SK-MEL-5 (cell line): Measurements from ENCODE around the gene SLC24A4. TPM values are rescaled to one million over a fixed set of nuclear protein-coding genes. Genes with fewer than 3 reads are reported as not detected.
"Not testable (repeated sequence)": the region's sequence is repeated elsewhere in the genome, so short reads cannot be mapped to it uniquely, and the experiment has no call there.

ENCODE experiments used
- DNase-seq: peaks from one replicate; pipeline ENCODE4 v3.0.0-alpha.2; 2016; ENCODE audit warnings: low read depth, low spot score
- in situ Hi-C: cut with HindIII; loops from 2 replicates; pipeline ENCODE4 v1.10.0; 2016; ENCODE audit warnings: low sequenced_read_pairs, high pct_unique_total_duplicates, low pct_unique_long_range_greater_than_20kb
- total RNA-seq: library from RNA; depleted of rRNA; stranded (reverse); fragments of >200 nt; shearing (Covaris generic); gene quantifications from 2 replicates; pipeline ENCODE4 v1.2.3, GENCODE V29; 2014

Gene SLC24A4
- total RNA-seq, 1 experiment from 2014 or later = 0.24 TPM

DNA sequence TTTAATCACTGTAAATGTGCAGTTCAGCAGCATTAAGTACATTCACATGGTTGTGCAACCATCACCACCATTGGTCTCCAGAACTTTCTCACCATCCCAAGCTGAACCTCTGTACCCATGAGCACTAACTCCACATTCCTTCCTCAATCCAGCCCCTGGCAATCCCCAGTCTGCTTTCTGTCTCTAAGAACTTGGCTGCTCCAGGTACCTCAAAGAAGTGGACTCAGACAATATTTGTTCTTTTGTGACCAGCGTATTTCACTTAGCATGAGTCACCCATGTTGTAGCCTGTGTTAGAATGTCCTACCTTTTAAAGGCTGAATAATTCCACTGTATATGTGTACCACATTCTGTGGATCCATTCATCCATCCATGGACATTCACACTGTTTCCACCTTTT lies 64.6 kb downstream of the SLC24A4 start:
- in situ Hi-C loops = no loop called here
- no peak for DNase-seq

DNA sequence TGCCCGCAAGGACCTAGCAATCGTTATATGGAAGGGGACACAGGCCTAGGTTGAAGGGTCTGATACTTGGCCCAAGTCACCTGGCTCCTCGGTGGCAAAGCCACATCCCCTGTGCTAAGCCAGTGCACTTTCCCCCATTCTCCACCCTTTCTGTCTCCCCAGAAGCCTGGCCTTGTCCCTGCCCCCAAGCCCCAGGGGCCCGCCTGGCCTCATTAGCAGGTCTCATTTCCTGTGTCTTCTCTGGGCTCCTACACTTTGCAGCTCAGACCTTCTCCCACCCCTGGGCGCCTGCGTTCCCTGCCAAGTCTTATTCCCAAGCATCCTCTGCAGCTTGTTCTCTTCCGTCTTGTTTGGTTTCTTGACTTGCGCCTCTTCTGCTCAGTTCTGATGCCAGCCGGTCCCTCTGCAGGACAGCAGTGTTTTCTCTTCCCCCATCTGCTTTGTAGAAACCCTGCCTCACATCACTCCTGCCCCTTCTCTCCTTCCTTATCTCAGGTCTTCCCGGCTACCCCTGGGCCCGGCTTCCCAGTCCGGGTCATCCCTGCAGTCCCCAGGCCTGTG lies 66.7 kb downstream of the SLC24A4 start:
- no peak for DNase-seq
- in situ Hi-C loops = no loop called here

DNA sequence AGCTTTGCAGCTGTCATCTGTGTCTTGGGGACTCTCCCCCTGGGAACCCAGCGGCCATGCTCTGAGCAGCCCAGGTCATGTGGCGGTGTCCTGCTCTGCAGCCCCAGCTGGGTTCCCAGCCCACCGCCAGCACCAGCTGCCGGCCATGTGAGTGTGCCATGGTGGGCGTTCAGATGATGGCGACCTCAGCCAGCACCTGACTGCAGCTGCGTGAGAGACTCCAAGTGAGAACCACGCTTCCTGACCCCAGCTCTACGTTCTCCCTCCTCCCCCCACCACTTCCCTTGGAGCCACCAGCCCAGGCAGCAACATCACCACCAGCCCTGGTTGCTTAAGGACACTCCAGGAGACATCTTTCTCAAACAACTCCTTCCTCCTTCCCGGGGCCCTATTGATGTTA lies 68.8 kb downstream of the SLC24A4 start:
- no peak for DNase-seq
- in situ Hi-C loops = no loop called here

DNA sequence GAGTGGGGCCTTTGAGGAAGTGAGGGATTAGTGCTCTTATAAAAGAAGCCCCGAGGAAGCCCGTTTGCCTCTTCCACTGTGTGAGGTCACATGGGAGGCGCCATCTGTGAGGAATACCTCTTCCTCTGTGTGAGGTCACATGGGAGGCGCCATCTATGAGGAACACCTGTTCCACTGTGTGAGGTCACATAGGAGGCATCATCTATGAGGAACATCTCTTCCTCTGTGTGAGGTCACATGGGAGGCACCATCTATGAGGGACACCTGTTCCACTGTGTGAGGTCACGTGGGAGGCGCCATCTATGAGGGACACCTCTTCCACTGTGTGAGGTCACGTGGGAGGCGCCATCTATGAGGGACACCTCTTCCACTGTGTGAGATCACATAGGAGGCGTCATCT lies 69.7 kb downstream of the SLC24A4 start:
- in situ Hi-C loops = no loop called here

DNA sequence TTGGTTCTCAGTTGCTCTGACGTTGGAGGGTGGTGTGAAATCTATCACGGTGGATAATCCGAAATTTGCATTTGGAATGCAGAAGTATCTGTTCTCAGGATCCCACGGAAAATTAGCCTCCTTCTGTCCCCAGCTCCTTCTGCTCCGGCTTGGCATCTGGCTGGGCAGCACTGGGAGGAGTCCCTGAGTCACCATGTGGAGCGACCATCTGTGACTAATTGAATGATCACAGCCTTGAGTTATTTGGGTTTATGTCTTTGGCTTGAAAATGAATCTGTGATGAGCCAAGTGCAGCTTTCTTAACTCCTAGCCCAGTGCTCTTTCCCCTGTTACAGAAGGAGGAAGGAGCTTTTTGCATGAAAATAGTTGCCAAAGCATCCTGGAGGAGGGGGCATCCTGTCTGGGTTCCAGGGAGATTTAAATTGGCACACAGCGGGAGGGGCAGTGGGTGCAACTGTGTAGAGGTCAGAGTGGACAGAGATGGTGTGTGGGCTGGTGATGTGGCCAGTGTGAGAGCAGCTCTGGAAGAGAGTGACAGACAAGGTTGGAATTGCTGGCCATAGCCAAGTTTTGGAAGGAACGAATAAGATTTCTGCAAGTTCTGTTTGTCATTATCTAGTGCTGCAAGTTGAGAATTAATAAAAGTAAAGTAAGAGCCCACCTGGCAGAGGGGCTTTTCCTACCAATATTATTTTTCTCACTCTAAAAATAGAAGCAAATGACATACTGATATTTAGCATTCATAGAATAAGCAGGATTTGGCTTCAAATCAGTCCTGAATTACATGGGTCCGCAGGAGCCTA lies 74.4 kb downstream of the SLC24A4 start:
- DNase-seq = no peak
- in situ Hi-C loops = no loop called here

More for the DNA sequence above, 69.7 kb downstream of the SLC24A4 start:
- DNase-seq = no peak

DNA sequence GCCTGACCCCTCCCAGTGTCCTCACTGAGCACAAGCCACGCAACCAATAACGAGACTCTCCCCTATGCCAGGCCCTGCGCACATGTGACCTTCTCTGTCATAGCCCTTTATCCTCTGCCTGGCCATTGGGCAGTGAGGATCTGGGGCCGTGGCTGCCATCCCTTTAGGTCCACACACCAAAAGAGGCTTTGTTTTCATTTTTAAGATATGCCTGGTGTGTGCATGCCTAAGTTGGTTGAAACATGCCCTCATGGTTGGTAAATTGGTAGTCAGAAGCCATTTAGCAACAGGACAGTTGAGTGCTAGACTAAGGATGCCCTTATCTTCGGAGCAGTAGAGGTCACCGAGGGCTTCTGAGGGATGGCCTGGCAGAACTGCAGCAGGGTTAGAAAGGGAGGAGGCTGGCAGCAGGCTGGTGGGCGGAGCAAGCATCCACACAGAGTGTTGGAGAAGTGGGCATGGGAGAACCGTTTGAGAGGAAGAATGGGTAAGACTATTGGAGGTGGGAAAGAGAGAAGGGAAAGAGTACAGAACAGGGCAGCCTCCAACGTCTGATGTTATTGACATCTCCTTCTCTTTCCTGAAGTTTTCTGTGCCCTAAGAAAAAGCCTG lies 75.1 kb downstream of the SLC24A4 start:
- in situ Hi-C loops = no loop called here
- no peak for DNase-seq

DNA sequence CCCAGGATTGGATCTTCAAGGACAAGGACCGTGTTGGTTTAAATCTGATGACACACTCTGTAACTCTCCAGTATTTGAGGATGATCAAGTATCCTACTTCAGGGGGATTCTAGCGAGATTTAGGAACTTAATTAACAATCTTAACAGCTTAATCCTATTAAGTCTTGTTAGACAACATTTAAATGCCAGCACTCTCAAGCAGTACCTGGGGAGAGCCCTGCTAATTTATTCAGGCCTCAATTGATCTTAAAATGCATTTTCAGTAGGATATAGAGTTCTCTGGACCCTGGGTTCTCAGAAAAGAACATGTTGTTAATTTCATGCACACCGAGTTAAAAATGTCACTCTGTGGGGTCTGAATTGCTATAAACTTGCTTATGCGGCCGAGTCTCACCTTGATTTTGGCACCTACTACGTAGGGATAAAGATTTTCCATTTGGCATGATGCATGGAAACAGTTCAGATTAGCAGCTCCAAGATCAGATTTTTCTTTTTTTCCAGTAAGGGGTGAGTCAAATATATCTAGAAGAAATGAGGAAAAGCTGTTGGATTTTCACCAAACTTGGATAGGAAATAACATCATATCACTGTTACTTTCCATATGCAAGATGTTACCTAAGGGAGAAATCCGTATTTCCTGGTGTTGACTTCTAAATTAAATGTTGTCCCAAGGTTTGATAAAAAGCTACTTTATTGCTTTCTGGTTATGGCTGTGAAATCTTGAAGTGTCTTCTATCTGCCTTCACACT lies 76.1 kb downstream of the SLC24A4 start:
- in situ Hi-C loops = no loop called here
- DNase-seq = no peak

DNA sequence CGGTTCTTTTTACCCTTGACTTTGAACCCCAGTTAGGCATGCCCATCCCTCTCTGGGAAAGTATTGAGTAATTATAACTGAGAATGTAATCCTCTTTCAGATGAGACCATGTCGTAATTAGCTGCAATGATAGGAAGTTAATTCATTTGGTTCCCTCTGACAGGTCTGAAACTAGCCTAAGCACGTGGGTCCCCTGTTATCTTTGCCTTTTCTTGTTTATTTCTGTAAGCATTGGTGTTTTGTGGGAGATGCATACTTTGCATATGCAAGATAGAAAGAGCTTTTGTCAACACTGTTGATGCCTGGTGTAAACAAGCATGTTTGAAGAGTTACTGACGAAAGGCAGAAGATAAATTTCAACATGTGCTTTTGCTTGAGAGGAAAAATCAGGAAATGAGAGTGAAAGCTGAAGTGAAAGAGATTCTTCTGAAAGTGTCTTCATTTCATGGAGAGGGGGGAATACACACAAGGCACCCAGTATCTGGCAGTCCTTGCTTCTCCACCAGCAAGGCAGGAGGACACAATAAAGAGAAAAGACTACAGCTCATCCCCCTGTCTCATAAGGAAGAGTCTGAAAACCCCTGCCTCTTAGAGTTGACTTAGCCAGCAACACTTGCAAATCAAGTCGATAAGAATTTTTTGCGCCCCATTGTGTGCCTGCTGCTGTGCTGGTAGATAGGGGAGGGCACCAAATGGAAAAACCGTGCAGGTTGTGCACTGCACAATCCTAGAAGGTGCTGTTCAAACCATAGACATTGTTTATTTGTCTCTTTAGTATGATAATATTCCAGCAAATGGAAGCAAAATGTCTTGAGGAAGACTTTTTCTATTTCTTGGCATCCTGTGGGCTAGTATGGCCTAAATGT lies 77.8 kb downstream of the SLC24A4 start:
- in situ Hi-C loops = no loop called here
- no peak for DNase-seq

DNA sequence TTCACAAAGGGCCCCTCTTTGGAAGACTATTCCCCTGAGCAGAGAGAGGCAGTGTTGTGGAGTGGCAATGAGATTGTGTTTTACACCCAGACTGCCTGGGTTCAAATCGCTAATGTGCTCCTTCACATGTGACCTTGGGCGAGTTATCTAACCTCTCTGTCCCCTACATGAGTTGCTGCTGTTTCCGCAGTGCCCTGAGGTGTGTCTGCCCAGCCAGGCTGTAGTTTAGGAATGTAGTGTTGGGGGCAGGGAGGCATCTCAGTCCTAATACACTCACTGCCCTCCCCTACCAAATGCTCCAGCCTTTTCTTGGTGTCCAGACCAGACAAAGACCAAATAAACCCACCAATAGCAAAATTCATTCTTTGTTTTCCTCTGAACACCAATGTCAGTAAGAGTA lies 78.6 kb downstream of the SLC24A4 start:
- in situ Hi-C loops = no loop called here
- no peak for DNase-seq

DNA sequence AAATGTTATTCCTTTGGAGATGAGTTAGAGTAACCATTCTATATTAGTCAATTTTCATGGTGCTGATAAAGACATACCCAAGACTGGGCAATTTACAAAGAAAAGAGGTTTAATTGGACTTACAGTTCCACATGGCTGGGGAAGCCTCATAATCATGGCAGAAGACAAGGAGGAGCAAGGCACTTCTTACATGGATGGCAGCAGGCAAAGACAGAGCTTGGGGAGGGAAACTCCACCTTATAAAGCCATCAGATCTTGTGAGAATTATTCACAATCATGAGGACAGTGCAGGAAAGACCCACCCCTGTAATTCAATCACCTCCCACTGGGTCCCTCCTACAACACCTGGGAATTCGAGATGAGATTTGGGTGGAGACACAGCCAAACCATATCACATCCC lies 79.5 kb downstream of the SLC24A4 start:
- in situ Hi-C loops, DNase-seq: not testable (repeated sequence)

DNA sequence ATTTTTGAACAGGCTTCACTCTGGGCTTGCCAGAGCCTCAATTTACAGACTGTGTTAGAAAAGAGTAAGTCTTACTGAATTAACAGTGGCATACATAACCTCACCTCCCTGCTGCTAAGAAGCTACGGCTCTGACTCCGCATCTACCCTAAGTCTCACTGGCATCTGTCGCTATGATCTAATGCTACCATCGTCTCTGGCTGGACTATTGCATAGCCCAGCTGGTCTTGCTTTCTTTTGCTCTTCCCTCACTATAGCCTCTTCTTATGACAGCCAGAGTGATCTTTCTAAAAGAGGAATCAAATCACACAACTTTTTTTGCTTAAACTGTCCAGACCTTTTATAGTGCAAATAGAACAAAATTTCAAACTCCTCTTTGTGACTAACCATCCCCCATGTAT lies 81.1 kb downstream of the SLC24A4 start:
- in situ Hi-C loops = no loop called here
- no peak for DNase-seq

DNA sequence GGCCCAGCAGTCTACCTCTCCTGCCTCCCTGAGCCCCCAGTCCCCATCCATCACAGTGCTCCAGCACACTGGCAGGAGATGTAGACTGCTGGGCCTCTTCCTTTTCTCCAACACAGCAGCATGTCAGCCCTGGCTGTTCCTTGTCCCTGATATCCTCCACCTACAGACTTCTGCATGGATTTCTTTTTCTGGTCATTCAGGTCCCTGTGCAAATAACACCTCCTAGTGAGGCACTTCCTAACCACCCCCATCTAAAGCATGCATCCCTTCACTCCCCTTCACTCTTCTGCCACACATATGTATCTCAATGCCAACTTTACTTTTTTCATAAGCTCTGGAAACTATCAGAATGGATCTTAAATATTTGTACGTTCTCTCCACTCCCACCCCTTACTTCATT lies 81.5 kb downstream of the SLC24A4 start:
- in situ Hi-C loops = no loop called here
- no peak for DNase-seq

DNA sequence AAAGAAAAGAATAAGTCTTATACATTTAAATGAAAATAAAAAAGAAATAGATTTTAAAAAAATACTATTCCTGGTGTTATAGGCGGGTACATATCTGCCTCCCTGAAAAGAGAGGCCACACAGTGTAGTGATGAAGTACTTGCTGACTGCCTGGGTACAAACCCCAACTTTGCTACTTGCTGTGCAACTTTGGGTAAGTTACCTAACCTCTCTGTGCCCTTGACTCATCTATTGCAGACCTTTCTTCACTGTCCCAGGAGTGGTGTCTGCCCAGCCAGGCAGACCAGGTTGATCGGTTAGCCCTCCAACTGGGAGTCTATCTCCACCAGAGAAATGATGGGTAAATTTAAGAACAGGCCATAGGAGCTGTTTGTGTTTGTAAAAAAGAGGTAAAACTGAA lies 82.0 kb downstream of the SLC24A4 start:
- DNase-seq = no peak
- in situ Hi-C loops = no loop called here

DNA sequence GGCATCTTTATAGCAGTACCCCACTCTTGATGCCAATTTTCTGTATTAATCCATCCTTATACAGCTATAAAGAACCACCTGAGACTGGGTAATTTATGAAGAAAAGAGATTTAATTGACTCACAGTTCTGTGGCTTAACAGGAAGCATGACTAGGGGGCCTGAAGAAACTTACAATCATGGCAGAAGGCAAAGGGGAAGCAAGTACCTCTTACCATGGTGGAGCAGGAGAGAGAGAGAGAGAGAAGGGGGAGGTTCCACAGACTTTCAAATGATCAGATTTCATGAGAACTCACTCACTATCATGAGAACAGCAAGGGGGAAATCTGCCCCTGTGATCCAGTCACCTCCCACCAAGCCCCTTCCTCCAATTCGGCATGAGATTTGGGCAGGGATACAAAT lies 84.4 kb downstream of the SLC24A4 start:
- in situ Hi-C loops = no loop called here
- DNase-seq = no peak

DNA sequence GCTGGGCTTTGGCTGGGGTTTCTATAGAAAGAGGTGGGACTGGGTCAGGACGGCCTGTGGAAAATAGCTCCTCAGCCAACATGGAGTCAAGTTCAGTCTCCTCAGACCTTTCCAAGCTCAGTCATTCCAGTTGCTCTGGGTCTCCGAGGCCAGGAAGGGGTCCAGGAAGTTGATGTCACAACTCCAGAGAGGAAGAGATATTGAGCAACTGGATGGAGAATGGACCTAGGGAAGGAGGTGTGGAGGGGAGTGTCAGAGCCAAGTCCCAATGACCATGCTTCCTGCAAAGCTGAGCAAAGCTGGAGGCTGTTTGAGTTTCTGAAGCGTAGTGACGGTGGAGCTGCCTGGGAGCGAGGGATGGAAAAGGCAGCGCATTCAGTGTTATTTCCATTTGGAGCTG lies 86.1 kb downstream of the SLC24A4 start:
- no peak for DNase-seq
- in situ Hi-C loops = no loop called here

DNA sequence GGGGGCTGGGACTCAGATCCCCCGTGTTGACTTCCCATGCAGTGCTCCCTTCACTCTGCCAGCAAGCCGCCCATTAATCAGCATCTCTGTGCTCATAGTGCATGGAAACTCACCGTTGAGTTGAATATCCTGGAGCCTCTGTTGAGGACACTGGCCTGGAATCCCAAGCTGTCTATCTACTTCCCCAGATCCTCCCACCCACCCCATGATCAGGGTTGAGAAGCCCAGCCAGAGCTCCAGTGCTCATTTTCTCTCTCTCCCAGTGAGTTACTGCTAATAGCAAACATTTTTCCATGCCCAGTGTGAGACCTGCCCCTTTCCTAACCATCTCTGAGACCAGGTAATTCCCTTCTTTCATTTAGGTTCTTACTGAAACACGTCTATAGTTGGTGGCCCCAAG lies 88.2 kb downstream of the SLC24A4 start:
- in situ Hi-C loops = no loop called here
- DNase-seq = no peak

DNA sequence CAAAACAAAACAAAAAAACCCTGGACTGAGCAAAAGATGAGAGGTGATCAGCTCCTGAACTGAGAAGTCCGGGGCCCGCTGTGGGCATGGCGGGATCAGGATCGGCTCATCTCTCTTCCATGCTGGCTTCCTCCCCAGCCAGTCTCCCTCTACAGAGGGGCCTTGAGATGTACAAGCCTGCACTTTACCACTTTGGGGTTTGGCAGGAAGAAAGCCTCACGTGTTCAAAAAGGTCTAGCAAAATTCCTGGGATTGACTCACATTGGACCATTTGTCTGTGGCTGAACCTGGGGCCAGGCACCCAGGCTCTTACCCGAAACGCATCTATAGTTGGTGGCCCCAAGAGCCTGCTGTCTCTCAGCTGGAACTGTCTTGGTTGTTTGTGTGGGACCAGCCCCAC lies 89.0 kb downstream of the SLC24A4 start:
- in situ Hi-C loops = no loop called here

DNA sequence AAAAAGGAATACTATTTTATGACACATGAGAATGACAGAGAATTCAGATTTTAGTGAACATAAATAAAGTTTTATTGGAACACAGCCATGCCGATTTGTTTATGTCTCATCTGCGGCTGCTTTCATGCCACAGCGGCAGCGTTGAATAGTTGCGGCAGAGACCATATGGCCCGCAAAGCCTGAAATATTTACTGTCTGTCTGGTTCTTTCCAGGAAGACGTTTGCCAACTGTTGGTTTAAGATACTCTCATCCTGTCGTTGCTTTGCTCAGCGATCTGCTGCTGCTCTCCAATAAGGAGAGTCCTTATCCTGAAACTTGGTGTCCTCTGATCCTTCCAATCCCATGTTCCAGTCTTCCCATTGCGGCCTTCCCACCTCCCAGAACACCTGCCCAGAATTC lies 89.9 kb downstream of the SLC24A4 start:
- in situ Hi-C loops = no loop called here
- DNase-seq = no peak

More for the DNA sequence above, 89.0 kb downstream of the SLC24A4 start:
- no peak for DNase-seq
